WTC11 (cell line): ENCODE measurements around the gene ATXN7. TPM values are rescaled to one million over a fixed set of nuclear protein-coding genes. Genes with fewer than 3 reads are reported as not detected.

ENCODE experiments used
- ATAC-seq: fragments of 200-7000 bp; cut with Tn5 transposase; 2 replicates; pipeline ENCODE4 v1.10.0; 2021; ENCODE audit warnings: mild to moderate bottlenecking, moderate library complexity
- CTCF ChIA-PET: fragments of 300-600 bp; sonication (Branson Sonifier 250); formaldehyde crosslinking; loops from one replicate; lab custom pipeline; 2021; ENCODE audit warnings: antibody characterized with exemption; lab: Charles Lee
- POLR2A ChIA-PET: fragments of 350-600 bp; sonication (Branson Sonifier 250); formaldehyde crosslinking; loops from one replicate; lab custom pipeline; 2021; ENCODE audit warnings: antibody characterized with exemption; lab: Charles Lee
- DNase-seq: peaks from one replicate; pipeline ENCODE4 v3.0.0; 2021; ENCODE audit warnings: low spot score
- H3K27ac Mint-ChIP-seq: 2 replicates; pipeline ENCODE4 v1.8.0; 2021; ENCODE audit warnings: mixed read lengths
- H3K27me3 Mint-ChIP-seq: 2 replicates; pipeline ENCODE4 v1.8.0; 2021; ENCODE audit warnings: low read depth, mild to moderate bottlenecking, moderate library complexity, mixed read lengths
- H3K36me3 Mint-ChIP-seq: 2 replicates; pipeline ENCODE4 v1.8.0; 2021; ENCODE audit warnings: mixed read lengths
- H3K4me1 Mint-ChIP-seq: 2 replicates; pipeline ENCODE4 v1.8.0; 2022; ENCODE audit warnings: mixed read lengths
- H3K4me3 Mint-ChIP-seq: 2 replicates; pipeline ENCODE4 v1.8.0; 2021; ENCODE audit warnings: mild to moderate bottlenecking, moderate library complexity, mixed read lengths
- H3K9me3 Mint-ChIP-seq: 2 replicates; pipeline ENCODE4 v1.8.0; 2021; ENCODE audit warnings: mixed read lengths
- AR ChIP-seq: fragments of 250-450 bp; sonication (Bioruptor Pico); IDR thresholded peaks from 2 replicates; pipeline ENCODE4 v1.9.0; 2021; ENCODE audit warnings: mild to moderate bottlenecking
- CBFB ChIP-seq: sonication (generic); formaldehyde crosslinking; IDR thresholded peaks from 2 replicates; pipeline ENCODE4 v1.8.1; 2022; ENCODE audit warnings: mild to moderate bottlenecking, low read depth, missing genetic modification reagents
- ESRRA ChIP-seq: sonication (generic); formaldehyde crosslinking; IDR thresholded peaks from 2 replicates; pipeline ENCODE4 v1.8.1; 2022; ENCODE audit warnings: mild to moderate bottlenecking, missing genetic modification reagents, borderline replicate concordance
- FOXP4 ChIP-seq: sonication (generic); formaldehyde crosslinking; IDR thresholded peaks from 2 replicates; pipeline ENCODE4 v1.8.0; 2022; ENCODE audit warnings: mild to moderate bottlenecking, missing genetic modification reagents
- GABPB1 ChIP-seq: sonication (generic); formaldehyde crosslinking; IDR thresholded peaks from 2 replicates; pipeline ENCODE4 v1.8.1; 2023; ENCODE audit warnings: mild to moderate bottlenecking, missing genetic modification reagents
- GTF2I ChIP-seq: fragments of 250-450 bp; sonication (Bioruptor Pico); conservative IDR thresholded peaks from 2 replicates; pipeline ENCODE4 v1.4.0; 2021; ENCODE audit warnings: mild to moderate bottlenecking
- IRF1 ChIP-seq: sonication (generic); formaldehyde crosslinking; IDR thresholded peaks from 2 replicates; pipeline ENCODE4 v1.8.0; 2023; ENCODE audit warnings: missing genetic modification reagents
- MAX ChIP-seq: sonication (generic); formaldehyde crosslinking; IDR thresholded peaks from 2 replicates; pipeline ENCODE4 v1.8.0; 2022; ENCODE audit warnings: mild to moderate bottlenecking, missing genetic modification reagents
- MYBL2 ChIP-seq: sonication (generic); formaldehyde crosslinking; IDR thresholded peaks from 2 replicates; pipeline ENCODE4 v1.8.1; 2023; ENCODE audit warnings: mild to moderate bottlenecking, moderate library complexity, missing genetic modification reagents
- NFATC4 ChIP-seq: fragments of 250-450 bp; sonication (Bioruptor Pico); IDR thresholded peaks from 2 replicates; pipeline ENCODE4 v1.9.0; 2021; ENCODE audit warnings: mild to moderate bottlenecking
- NR1H2 ChIP-seq: sonication (generic); formaldehyde crosslinking; IDR thresholded peaks from 2 replicates; pipeline ENCODE4 v1.9.0; 2021; ENCODE audit warnings: mild to moderate bottlenecking, moderate library complexity, missing genetic modification reagents
- NR3C1 ChIP-seq: sonication (generic); formaldehyde crosslinking; conservative IDR thresholded peaks from 2 replicates; pipeline ENCODE4 v1.8.1; 2023; ENCODE audit warnings: low read depth, mild to moderate bottlenecking, missing genetic modification reagents
- PRDM15 ChIP-seq: sonication (generic); formaldehyde crosslinking; IDR thresholded peaks from 2 replicates; pipeline ENCODE4 v1.8.0; 2022; ENCODE audit warnings: missing genetic modification reagents
- ZBTB21 ChIP-seq: sonication (generic); formaldehyde crosslinking; IDR thresholded peaks from 2 replicates; pipeline ENCODE4 v1.8.1; 2023; ENCODE audit warnings: mild to moderate bottlenecking, missing genetic modification reagents, borderline replicate concordance
- ZNF121 ChIP-seq: sonication (generic); formaldehyde crosslinking; IDR thresholded peaks from 2 replicates; pipeline ENCODE4 v1.8.0; 2023; ENCODE audit warnings: missing genetic modification reagents
- ZNF425 ChIP-seq: fragments of 250-450 bp; sonication (Bioruptor Pico); conservative IDR thresholded peaks from 2 replicates; pipeline ENCODE4 v1.9.0; 2021; ENCODE audit warnings: mild to moderate bottlenecking
- total RNA-seq: library from RNA; stranded (reverse); gene quantifications from 3 replicates; pipeline ENCODE4 v1.2.3, GENCODE V29; 2021

The ATXN7 gene
- total RNA-seq, 1 experiment from 2014 or later, result 11.7 TPM

GRCh38 chr3:63964681-63965485 is 101.2 kb downstream of the ATXN7 start:
- peaks cover 68% of the 10 kb centered on the region for H3K4me1 Mint-ChIP-seq
- ATAC-seq, result no peak
- H3K36me3 Mint-ChIP-seq, result no peaks in the 10 kb centered on the region
- H3K4me3 Mint-ChIP-seq, result no peak overlapping the region
- H3K27ac Mint-ChIP-seq, result peak overlapping the region; percentile 69
- TF ChIP-seq GTF2I (CRISPR knock-in tag) (no peak), IRF1 (no peak), CBFB (CRISPR knock-in tag) (no peak), AR (CRISPR knock-in tag) (no peak), ZNF425 (CRISPR knock-in tag) (no peak)
- no peaks in the 10 kb centered on the region for H3K27me3 Mint-ChIP-seq
- H3K9me3 Mint-ChIP-seq, result no peaks in the 10 kb centered on the region
- POLR2A ChIA-PET, result no interaction called here
- DNase-seq, result no peak
- CTCF ChIA-PET, result interaction anchor here (0.7 kb wide), 1 partner anchor 13 kb away, joined by 3 read pairs; no protein-coding TSS in a partner anchor

GRCh38 chr3:63966007-63966406 is 102.3 kb downstream of the ATXN7 start:
- no peak for ATAC-seq
- ChIA-PET POLR2A (no interaction called here), CTCF (interaction anchor here (1.0 kb wide), 1 partner anchor 27 kb away, joined by 4 read pairs; no protein-coding TSS in a partner anchor)
- DNase-seq, result no peak
- H3K27me3 Mint-ChIP-seq, result no peaks in the 10 kb centered on the region
- no peak overlapping the region for H3K4me3 Mint-ChIP-seq
- H3K4me1 Mint-ChIP-seq, result peaks cover 72% of the 10 kb centered on the region
- no peak for TF ChIP-seq MAX (CRISPR knock-in tag)
- TF ChIP-seq FOXP4 (CRISPR knock-in tag), result no peak
- no peaks in the 10 kb centered on the region for H3K36me3 Mint-ChIP-seq
- peak overlapping the region; percentile 40; the same call in 1 of the 2 replicates for H3K27ac Mint-ChIP-seq
- no peaks in the 10 kb centered on the region for H3K9me3 Mint-ChIP-seq

- DNase-seq (no peak), ATAC-seq (no peak)
- H3K27me3 Mint-ChIP-seq, result no peaks in the 10 kb centered on the region
- POLR2A ChIA-PET, result no interaction called here
- peaks cover 79% of the 10 kb centered on the region for H3K4me1 Mint-ChIP-seq
- no peak overlapping the region for H3K4me3 Mint-ChIP-seq
- no peaks in the 10 kb centered on the region for H3K9me3 Mint-ChIP-seq
- CTCF ChIA-PET, result interaction anchor here (1.0 to 1.6 kb wide), 2 partner anchors 26 to 27 kb away, joined by 4 read pairs; no protein-coding TSS in a partner anchor
- peak overlapping the region; percentile 30; the same call in 1 of the 2 replicates for H3K27ac Mint-ChIP-seq
- H3K36me3 Mint-ChIP-seq, result no peaks in the 10 kb centered on the region
- TF ChIP-seq ZNF121 (no peak), ZBTB21 (CRISPR knock-in tag) (no peak), NR1H2 (CRISPR knock-in tag) (no peak), NFATC4 (no peak), ESRRA (CRISPR knock-in tag) (no peak), FOXP4 (CRISPR knock-in tag) (no peak), GABPB1 (CRISPR knock-in tag) (no peak), PRDM15 (no peak), NR3C1 (no peak), MYBL2 (CRISPR knock-in tag) (no peak)
These were observed 103.2 kb downstream of the ATXN7 start for GRCh38 chr3:63966871-63967270.
